CD4-positive, alpha-beta T cell treated with Interleukin-6 for 4 hours (primary cell): ENCODE data around the gene KCNQ1.
A peak's percentile ranks its signal among the peaks of the same experiment; 100 is the strongest.

Experiments used
- DNase-seq: peaks from one replicate; pipeline ENCODE4 v3.0.0-alpha.2; 2020; ENCODE audit warnings: mixed read lengths

Gene KCNQ1, protein sequence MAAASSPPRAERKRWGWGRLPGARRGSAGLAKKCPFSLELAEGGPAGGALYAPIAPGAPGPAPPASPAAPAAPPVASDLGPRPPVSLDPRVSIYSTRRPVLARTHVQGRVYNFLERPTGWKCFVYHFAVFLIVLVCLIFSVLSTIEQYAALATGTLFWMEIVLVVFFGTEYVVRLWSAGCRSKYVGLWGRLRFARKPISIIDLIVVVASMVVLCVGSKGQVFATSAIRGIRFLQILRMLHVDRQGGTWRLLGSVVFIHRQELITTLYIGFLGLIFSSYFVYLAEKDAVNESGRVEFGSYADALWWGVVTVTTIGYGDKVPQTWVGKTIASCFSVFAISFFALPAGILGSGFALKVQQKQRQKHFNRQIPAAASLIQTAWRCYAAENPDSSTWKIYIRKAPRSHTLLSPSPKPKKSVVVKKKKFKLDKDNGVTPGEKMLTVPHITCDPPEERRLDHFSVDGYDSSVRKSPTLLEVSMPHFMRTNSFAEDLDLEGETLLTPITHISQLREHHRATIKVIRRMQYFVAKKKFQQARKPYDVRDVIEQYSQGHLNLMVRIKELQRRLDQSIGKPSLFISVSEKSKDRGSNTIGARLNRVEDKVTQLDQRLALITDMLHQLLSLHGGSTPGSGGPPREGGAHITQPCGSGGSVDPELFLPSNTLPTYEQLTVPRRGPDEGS

DNA sequence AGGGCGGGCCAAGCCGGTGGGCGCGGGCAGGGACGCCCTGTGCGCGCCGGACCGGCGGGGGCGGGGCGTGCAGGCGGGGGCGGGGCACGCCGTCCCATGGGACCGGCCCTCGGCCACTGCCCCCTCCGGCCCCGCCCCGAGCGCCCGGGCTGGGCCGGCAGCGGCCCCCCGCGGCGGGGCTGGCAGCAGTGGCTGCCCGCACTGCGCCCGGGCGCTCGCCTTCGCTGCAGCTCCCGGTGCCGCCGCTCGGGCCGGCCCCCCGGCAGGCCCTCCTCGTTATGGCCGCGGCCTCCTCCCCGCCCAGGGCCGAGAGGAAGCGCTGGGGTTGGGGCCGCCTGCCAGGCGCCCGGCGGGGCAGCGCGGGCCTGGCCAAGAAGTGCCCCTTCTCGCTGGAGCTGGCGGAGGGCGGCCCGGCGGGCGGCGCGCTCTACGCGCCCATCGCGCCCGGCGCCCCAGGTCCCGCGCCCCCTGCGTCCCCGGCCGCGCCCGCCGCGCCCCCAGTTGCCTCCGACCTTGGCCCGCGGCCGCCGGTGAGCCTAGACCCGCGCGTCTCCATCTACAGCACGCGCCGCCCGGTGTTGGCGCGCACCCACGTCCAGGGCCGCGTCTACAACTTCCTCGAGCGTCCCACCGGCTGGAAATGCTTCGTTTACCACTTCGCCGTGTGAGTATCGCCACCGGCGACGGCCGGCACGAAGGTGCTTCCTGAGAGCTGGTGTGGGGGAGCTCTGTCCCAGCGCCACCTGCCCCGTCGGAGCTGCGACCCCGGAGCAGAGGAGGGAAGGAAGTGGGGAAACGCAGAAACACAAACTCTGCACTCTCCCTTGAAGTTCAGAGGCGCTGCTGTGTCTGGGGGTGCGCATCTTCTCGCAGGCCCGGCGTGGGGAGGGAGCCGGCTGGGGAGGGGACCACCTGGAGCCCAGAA, at the start of gene KCNQ1:
Gene KCNQ1, plus strand, starts transcription at position 188 of the 925 bp plus-strand sequence. Its CDS starts 91 bp downstream, at position 279.
- DNase-seq = peak; percentile 47

DNA sequence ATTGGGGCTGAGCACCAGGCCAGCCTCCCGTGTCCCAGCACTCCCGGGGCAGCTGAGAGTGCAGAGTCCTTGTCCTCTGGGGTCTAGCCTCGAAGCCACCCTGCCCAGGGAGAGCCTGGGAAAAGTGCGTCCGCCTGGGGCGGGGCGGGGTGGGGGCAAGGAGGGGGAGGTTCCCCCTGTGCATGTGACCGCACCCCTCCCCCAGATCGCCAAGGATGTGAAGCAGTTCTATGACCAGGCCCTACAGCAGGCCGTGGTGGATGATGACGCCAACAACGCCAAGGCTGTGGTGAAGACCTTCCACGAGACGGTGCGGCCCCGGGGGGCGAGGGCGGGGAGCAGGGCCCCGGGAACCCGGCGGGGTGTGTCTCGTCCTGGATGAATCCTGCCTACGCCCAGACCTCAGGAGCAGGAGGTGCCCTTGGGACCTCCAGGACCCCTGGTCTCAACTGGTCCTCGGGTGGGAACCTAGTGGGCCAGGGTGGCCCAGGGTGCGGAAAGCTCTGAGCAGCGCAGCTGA, 49.5 kb upstream of the KCNQ1 start:
- DNase-seq = no peak

DNA sequence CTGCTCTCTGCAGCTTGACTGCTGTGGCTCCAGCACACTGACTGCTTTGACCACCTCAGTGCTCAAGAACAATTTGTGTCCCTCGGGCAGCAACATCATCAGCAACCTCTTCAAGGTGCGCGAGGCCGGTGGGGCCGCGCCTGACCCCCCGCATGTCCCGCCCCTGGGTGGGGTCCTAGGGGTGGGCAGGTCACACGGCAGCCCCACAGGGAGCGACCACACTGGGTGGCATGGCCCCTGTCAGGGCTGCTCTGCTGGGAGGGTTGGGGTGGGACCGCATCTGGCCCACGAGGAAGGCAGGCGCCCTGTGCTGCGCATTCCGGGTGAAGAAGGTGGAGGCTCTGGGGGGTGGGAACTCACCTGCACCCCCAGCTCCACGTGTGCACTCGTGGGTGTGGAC, 49.0 kb upstream of the KCNQ1 start:
- DNase-seq = no peak

DNA sequence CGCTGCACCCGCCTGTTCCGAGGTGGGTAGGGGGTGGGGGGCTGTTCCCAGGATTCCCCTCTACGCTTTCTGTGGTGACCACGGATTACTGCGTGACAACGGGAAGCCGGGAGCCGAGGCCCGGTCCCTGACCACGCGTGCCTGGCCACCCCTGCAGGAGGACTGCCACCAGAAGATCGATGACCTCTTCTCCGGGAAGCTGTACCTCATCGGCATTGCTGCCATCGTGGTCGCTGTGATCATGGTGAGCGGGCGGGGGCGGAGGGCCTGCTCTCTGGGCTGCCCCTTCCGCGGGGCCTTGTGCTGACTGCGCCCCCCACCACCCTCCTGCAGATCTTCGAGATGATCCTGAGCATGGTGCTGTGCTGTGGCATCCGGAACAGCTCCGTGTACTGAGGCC, 48.3 kb upstream of the KCNQ1 start:
- DNase-seq = no peak

DNA sequence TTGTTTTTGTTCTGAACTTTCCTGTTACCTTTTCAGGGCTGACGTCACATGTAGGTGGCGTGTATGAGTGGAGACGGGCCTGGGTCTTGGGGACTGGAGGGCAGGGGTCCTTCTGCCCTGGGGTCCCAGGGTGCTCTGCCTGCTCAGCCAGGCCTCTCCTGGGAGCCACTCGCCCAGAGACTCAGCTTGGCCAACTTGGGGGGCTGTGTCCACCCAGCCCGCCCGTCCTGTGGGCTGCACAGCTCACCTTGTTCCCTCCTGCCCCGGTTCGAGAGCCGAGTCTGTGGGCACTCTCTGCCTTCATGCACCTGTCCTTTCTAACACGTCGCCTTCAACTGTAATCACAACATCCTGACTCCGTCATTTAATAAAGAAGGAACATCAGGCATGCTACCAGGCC, 47.8 kb upstream of the KCNQ1 start:
- DNase-seq = no peak

DNA sequence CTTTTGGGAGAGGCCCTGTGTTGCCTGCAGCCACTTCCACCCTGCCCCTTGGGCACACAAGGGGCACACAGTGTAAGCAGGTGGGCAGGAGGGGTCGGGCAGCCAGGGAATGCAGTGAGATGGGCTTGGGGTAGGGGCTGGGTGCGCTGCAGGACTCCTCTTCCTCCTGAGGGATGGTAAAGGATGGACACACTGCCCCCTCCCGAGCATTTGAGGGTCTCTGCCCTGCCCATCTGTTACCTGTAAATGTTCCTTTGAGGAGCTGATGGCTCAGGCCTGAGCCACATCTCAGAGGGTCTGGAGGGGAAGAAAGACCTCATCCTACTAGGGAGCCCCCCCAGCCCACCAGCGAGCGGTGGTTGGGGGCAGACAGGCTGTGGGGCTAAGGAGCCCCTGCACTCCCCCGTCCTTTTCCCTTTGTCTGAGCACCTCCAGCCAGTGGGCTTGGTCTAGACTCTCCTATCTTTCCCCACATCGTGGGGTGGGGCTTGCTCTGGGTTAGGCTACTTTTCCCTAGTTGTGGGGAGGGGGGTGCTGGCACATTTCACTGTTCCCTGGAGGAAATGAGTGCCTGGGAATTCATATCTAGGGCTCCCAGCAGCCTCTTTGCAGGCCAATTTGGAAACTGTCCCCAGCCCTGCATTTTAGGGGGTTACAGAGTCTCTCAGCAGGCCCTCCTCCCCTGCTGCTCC, 46.0 kb upstream of the KCNQ1 start:
- DNase-seq = no peak

DNA sequence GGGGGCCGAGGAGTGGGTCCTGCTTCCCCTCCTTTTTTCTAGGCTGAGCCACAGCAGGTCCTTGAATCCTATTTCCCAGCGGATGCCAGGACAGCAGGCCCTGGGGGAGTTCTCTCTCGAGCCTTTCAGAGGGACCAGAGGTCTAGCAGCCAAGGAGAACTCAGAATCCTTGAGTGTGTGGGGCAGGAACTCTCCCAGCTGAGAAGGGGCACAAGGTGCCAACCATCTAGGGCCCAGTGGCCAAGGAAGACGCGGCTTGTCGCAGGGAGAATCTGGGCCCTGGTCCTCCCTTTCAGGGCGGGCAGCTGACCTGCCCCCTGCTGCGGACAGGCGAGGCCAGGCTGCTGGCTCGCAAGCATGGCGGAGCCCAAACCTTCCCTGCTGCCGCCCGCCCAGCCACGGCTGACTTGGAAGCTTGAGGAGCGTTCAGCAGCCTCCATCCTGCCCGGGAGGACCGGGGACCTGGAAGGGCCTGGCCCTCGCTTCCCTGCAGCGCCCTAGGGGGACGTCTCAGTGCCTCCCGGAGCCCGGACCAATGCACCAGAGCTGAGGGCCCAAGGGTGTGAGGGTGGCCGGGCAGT, 45.2 kb upstream of the KCNQ1 start:
- DNase-seq = no peak

DNA sequence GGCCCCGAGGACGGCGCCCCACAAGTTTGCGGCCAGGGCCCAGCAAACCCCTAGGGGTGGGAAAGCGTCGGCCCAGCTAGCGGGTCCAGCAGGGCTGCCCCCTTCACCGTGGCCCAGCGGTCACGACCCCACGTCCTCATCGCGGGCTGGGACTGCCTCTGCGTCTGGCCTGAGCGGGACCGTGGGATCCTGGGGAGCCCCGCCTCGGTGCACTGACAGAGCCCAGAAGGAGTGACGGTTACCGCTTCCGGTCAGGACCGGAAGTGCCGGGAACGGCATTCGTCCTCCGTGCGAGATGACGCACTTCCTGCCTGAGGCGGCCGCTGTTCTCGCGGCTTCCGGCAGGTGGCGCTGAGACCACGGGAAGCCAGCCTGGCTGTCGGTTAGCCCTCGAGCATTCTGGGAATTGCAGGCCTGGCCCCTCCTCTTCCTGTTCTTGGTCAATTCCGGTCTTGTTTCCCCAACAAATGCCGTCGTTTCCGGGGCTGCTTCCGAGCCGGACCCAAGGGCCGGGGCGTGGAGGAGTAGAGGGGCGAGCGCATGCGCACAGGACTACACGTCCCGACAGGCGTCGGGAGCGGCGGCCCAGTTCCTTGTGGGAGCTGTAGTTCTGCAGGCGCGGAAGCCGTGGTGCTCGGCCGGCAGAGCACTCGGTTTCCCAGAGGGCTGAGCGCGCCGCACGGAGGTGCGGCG, 44.6 kb upstream of the KCNQ1 start, which contains the start of gene TSSC4:
Gene TSSC4, plus strand, starts transcription at position 682 of the 693 bp plus-strand sequence. CDS start 1,884 bp downstream, outside the sequence.
- peak; percentile 100 for DNase-seq

DNA sequence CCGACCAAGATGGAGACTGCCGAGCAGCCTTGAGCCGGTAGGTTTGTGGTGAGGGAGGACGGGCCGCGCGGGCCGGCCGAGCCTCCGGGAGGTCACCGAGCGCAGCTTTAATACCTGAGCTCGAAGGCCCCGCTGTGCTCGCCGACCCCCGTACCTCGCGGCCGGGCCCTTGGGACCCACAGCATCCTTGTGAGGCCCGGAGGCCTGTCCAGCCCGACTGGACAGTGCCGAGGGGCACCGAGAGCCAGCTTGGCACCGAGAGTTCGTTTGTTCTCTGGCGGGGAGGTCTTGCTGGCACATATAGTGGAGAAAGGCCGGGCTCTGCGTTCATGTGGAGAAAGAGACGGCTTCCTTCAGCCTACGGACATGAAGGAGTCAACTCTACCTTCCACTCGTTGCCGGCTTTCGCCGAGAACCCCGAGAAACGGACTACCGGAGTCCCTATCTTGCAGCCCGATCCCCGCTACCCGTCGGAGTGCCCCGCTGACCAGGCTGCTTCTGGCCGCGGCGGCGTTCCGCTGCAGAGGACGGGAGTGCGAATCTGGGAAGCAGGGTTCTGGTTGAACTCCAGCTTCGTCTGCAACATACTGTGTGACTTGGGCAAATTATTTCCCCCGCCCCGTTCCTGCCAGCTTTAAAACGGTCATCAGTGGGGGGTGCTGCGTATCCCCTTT, 43.9 kb upstream of the KCNQ1 start:
- DNase-seq = no peak

DNA sequence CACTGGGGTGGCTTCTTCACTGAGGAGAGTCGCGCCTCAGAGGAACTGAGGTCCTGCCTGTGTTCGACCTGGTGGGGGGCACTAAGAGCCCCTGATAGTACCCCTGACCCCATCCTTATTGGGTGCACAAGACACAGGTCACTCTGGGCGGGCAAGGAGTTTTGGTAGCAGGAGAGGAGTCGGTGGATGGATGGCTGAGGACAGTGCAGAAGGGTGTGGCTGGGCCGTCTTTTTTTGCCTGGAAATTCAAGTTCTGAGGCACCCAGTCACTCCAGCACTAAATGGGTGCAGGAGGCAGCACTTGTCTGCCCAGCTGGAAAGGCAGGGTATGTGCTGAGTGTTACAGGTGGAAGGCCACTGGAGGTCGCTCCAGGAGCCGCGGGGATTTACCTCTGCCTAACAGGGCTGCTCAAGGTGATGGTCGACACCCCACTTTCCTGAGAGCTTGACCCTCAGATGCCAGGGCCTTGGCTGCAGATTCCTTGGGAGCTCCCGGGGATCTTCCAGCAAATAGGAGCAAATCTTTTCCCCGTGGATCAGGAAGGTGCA, 43.3 kb upstream of the KCNQ1 start:
- DNase-seq = no peak

DNA sequence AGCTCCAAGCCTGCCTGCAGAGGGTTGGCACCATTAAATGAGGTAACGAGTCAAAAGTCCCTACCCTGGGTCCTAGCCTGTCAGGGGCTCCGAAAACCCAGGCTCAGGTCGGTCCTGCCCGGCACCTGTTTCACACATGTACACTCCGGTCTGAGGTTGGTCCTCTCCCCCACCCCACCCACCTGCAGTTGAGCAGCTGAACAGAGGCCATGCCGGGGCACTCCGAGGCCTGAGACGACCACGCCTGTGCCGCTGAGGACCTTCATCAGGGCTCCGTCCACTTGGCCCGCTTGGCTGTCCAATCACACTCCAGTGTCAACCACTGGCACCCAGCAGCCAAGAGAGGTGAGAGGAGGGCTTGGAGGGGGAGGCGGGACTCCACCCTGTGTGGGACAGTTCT, 42.7 kb upstream of the KCNQ1 start:
- DNase-seq = no peak

DNA sequence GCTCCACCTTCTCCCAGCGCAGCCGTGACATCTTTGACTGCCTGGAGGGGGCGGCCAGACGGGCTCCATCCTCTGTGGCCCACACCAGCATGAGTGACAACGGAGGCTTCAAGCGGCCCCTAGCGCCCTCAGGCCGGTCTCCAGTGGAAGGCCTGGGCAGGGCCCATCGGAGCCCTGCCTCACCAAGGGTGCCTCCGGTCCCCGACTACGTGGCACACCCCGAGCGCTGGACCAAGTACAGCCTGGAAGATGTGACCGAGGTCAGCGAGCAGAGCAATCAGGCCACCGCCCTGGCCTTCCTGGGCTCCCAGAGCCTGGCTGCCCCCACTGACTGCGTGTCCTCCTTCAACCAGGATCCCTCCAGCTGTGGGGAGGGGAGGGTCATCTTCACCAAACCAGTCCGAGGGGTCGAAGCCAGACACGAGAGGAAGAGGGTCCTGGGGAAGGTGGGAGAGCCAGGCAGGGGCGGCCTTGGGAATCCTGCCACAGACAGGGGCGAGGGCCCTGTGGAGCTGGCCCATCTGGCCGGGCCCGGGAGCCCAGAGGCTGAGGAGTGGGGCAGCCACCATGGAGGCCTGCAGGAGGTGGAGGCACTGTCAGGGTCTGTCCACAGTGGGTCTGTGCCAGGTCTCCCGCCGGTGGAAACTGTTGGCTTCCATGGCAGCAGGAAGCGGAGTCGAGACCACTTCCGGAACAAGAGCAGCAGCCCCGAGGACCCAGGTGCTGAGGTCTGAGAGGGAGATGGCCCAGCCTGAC, 41.7 kb upstream of the KCNQ1 start:
- no peak for DNase-seq

DNA sequence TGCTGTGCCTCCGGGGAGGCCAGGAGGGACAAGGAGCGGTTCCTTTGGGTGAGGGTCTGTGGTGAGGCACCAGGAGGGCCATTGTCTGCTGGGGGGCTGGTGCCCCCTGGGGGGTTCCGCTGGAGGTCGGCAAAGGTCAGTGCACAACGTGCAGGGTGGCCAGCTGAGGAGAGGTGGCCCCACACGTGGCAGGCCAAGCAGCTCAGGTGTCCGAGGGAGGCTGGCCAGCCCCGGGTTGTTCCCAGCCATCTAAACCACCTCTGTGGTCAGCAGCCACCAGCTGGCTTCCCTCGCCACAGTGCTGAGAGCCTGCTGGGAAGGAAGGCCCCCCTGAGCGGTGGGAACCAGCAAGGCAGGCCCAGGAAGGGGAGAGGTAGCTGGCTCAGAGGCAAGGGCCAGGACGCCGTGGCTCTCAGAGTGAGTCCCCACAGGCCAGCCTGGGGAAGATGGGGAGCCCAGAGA, 40.0 kb upstream of the KCNQ1 start:
- no peak for DNase-seq

DNA sequence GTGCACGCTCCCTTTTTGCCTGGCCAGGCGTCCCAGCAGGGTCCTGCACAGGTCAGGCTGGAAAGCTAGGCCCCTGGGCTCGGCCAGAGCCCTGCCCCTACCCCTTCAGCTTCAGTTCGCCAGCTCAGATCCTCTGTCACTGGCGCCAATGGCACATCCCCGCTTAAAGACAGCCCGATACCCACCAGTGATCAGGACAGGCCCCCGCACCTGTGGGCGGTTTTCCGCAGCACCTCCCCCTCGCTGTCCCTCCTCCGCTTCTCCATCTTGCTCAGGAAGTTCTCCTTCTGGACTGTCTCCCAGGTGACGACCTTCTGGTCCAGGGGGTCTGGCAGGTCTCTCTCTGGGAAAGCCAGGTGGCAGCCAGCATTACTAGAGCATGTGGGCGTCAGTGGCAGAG, 38.4 kb upstream of the KCNQ1 start:
- no peak for DNase-seq

DNA sequence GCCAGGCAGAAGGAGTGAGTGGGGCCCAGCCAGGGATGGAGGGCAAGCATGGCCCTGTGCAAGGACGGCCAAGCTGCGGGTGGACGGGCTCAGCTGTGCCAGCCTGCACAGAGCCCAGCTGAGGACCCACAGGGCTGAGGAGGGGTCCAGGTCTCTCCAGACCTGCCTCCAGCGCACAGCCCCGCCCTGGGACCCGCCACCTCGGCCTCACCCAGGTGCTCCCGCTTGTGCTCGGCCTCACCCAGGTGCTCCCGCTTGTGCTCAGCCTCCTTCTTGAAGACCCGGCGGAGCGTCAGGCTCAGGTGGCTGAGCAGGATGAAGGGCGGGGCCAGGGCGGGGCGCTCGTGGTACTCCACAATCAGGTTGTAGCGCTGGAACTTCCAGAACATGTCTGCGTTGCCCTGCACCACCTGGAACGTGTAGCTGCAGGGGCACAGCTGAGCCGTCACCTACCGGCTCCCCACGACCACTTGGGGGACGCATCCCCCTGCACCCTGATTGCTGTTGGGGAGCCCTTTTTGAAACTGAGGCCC, 37.9 kb upstream of the KCNQ1 start:
- DNase-seq = no peak

DNA sequence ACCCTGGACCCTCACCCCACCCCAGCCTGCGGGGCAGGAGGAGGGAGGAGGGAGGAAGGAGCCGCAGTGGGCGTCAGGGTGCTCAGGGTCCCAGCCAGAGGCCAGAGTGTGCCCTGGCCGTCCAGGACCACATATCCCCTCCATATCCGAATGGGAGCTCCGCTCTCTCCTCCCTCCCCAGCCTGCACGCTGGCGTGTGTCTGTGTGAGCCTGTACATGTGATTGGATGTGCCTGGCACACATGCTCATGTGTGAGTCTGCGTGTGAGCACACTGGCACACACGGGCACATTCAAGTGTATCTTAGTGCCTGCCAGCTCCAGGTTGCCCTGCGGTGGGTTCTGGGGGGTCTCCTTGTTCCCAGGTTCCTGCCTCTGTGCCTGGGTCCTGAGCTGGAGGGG, 36.1 kb upstream of the KCNQ1 start:
- no peak for DNase-seq

DNA sequence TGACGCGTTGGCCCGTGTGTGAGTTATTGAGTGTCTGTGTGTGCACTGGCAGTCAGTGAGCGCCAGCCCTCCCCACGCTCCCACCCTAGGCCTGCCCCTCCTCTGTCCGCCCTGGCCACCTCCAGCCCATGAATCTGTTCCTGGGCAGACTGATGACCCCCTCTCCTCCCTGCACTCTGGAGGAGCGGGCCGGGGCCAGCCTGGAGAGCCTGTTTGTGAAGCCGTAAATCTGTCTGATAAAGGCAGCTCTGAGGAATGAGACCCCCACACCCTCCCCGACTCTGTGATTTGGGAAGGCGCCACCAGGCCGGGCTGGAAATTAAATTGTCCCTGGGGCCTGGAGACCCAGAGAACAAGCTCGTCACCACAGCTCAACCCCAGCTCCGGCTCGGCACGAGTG, 35.7 kb upstream of the KCNQ1 start:
- no peak for DNase-seq

DNA sequence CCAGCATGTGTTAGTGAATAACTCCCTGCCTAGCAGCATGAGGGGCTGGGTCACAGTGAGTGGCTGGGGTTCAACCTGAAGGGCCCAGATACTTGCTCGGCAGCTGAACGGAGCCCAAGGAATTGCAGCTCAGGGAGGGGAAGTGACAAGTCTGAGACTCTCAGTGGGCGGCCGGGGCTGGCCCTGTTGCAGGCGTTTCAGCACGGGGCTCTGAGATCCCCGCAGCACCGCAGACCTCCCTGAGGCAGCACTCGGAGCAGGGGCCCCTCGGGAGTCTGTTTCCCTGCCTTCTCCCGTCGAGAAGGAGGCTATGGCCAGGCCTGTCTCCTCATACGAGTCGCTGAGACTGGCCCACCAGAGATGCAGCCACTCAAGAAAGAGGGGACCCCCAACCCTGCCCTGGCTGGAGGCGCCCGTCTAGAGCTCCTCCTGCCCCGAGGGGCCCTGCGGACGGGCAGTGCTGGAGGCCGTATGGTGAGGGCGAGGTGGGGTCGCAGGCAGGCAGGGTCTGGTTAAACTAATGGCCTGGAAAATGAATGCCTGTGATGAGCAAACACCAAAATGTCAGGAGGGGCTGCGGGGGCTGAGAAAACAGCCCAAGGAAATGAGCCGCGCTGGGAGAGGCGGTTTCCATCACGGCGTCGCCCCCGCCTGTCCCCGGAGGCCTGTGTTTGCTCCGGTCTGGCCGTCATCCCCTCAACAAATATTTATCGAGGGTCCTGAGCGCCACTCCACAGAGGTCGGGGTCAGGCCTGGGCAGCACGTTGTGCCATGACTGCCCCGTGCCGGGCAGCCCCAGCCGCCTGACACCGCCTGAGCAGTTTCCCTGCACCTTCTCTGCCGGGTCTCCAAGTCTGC, 35.0 kb upstream of the KCNQ1 start:
- DNase-seq = no peak
